Prostate gland (tissue), 2 donors: ENCODE data around the gene ST3GAL6.

Experiments used
- CTCF ChIP-seq, 4 experiments: fragments of 200-600 bp in 2 of 4; fragments of 450-650 bp in 2 of 4; sonication (generic) in 2 of 4; IDR thresholded peaks; 1 replicate in 3 of 4; 2 replicates in 1 of 4; pipeline ENCODE4 v1.5.1; 2016 to 2019; ENCODE audit warnings: antibody characterized with exemption in 4 of 4, mild to moderate bottlenecking in 2 of 4, moderate library complexity in 2 of 4
- POLR2A ChIP-seq: fragments of 450-650 bp; IDR thresholded peaks from one replicate; pipeline ENCODE4 v1.6.1; 2016; ENCODE audit warnings: antibody characterized with exemption, mild to moderate bottlenecking

DNA sequence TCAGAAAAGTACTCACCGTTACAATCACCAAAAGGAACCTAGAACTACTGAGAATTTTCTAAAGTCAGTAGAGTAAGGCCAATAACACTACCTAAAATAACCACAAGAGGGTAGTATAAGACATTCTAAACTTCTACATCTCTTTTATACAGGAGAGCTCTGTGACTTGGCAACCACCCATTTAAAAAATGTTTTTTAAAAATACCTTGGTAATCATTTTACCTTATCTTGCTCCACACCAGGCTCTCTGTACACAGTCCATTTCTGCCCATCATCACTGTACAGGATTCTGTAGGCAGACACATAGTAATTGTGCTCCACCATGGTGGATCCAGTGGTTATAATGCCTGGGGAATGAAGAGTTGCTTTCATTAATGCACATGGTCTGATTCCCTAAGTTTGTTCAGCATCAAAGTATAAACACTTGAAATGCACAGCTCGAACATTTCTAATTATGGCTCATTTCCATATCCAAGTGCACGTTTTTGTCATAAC is 54.5 kb downstream of the ST3GAL6 start:
- TF ChIP-seq CTCF (IDR thresholded peaks at IDR 0.05) (peak in 3 of 4 experiments; percentile 83 to 88 (median 86)), POLR2A (no peak)
